IMR-90 (cell line): ENCODE data around the gene RANGRF. TPM values are rescaled to one million over a fixed set of nuclear protein-coding genes. Genes with fewer than 3 reads are reported as not detected.
A peak's percentile ranks its signal among the peaks of the same experiment; 100 is the strongest.

ENCODE experiments used
- ATAC-seq: fragments of 200-7000 bp; cut with Tn5 transposase; 2 replicates; pipeline ENCODE4 v1.9.1; 2020; ENCODE audit warnings: low read depth, mild to moderate bottlenecking, moderate library complexity
- BruUV-seq: library from RNA; stranded (reverse); fragments of 400-500 nt; replicated peaks from 2 replicates; lab custom pipeline; 2021; lab: Mats Ljungman, UMichigan
- CTCF ChIA-PET: fragments of 300-600 bp; formaldehyde crosslinking; extraction: SDS; loops from one replicate; lab custom pipeline; 2021; ENCODE audit warnings: antibody characterized with exemption; lab: Yijun Ruan, JAX
- POLR2A ChIA-PET: fragments of 300-600 bp; sonication (Branson Sonifier 250); formaldehyde crosslinking; loops from one replicate; lab custom pipeline; 2022; ENCODE audit warnings: antibody characterized with exemption; ENCODE audit not compliant: unreplicated experiment; lab: Charles Lee
- DNase-seq: peaks from one replicate; pipeline ENCODE4 v3.0.0; 2013
- H2AFZ ChIP-seq: replicated peaks from 2 replicates; pipeline ENCODE3; 2013; ENCODE audit warnings: low read length, mild to moderate bottlenecking; ENCODE audit not compliant: poor library complexity
- H2AK5ac ChIP-seq: 2 replicates; pipeline ENCODE4 v1.6.1; 2013; ENCODE audit warnings: low read depth, low read length, inconsistent platforms
- H2AK9ac ChIP-seq: replicated peaks from 2 replicates; pipeline ENCODE3; 2013; ENCODE audit warnings: mild to moderate bottlenecking, low read depth, low read length, moderate library complexity; ENCODE audit not compliant: poor library complexity
- H2BK120ac ChIP-seq: 2 replicates; pipeline ENCODE4 v1.6.1; 2013; ENCODE audit warnings: low read depth, low read length, inconsistent platforms
- H2BK15ac ChIP-seq: 3 replicates; pipeline ENCODE4 v1.6.1; 2013; ENCODE audit warnings: low read depth, low read length, inconsistent platforms
- H2BK20ac ChIP-seq: 2 replicates; pipeline ENCODE4 v1.6.1; 2013; ENCODE audit warnings: low read depth, mild to moderate bottlenecking, inconsistent platforms, low read length, moderate library complexity
- H2BK5ac ChIP-seq: 2 replicates; pipeline ENCODE4 v1.6.1; 2013; ENCODE audit warnings: mild to moderate bottlenecking, low read depth, low read length, inconsistent platforms; ENCODE audit not compliant: poor library complexity, severe bottlenecking
- H3K14ac ChIP-seq: replicated peaks from 2 replicates; pipeline ENCODE4 v1.6.1; 2013; ENCODE audit warnings: low read depth, low read length, inconsistent platforms
- H3K18ac ChIP-seq: 2 replicates; pipeline ENCODE4 v1.6.1; 2013; ENCODE audit warnings: low read depth, low read length, control low read depth
- H3K23ac ChIP-seq: 2 replicates; pipeline ENCODE4 v1.6.1; 2013; ENCODE audit warnings: low read depth, low read length, inconsistent platforms
- H3K27ac ChIP-seq: 2 replicates; pipeline ENCODE4 v1.5.1; 2013; ENCODE audit warnings: mild to moderate bottlenecking, control low read depth, low read length; ENCODE audit not compliant: insufficient read depth
- H3K27me3 ChIP-seq: 2 replicates; pipeline ENCODE4 v1.6.1; 2013; ENCODE audit warnings: low read length; ENCODE audit not compliant: control insufficient read depth, insufficient read depth
- H3K36me3 ChIP-seq: 2 replicates; pipeline ENCODE4 v1.6.1; 2013; ENCODE audit warnings: low read length, mixed read lengths; ENCODE audit not compliant: control insufficient read depth, insufficient read depth
- H3K4ac ChIP-seq: 2 replicates; pipeline ENCODE4 v1.6.1; 2013; ENCODE audit warnings: low read depth, low read length, inconsistent platforms
- H3K4me1 ChIP-seq: 2 replicates; pipeline ENCODE4 v1.6.1; 2013; ENCODE audit warnings: low read length, mixed read lengths; ENCODE audit not compliant: control insufficient read depth, insufficient read depth
- H3K4me2 ChIP-seq: 2 replicates; pipeline ENCODE4 v1.6.1; 2013; ENCODE audit warnings: low read depth, mild to moderate bottlenecking, control low read depth, low read length, moderate library complexity
- H3K4me3 ChIP-seq: 2 replicates; pipeline ENCODE4 v1.5.1; 2013; ENCODE audit warnings: low read depth, mild to moderate bottlenecking, control low read depth, low read length, moderate library complexity; ENCODE audit not compliant: insufficient read depth
- H3K56ac ChIP-seq: 2 replicates; pipeline ENCODE4 v1.6.1; 2013; ENCODE audit warnings: low read length, inconsistent platforms; ENCODE audit not compliant: insufficient read depth; ENCODE audit errors: extremely low read depth
- H3K79me1 ChIP-seq, 2 experiments: 2 replicates each; pipeline ENCODE4 v1.6.1; 2013; ENCODE audit warnings: low read length in 2 of 2, inconsistent platforms in 1 of 2, low read depth in 1 of 2
- H3K9ac ChIP-seq: 2 replicates; pipeline ENCODE4 v1.6.1; 2013; ENCODE audit warnings: low read depth, low read length, control low read depth
- H3K9me1 ChIP-seq: 2 replicates; pipeline ENCODE4 v1.6.1; 2013; ENCODE audit warnings: low read length, inconsistent platforms; ENCODE audit not compliant: insufficient read depth
- H3K9me3 ChIP-seq: 2 replicates; pipeline ENCODE4 v1.6.1; 2013; ENCODE audit warnings: low read length; ENCODE audit not compliant: control insufficient read depth, insufficient read depth
- H4K20me1 ChIP-seq: 2 replicates; pipeline ENCODE4 v1.6.1; 2013; ENCODE audit warnings: low read length, inconsistent platforms; ENCODE audit not compliant: insufficient read depth
- H4K5ac ChIP-seq: 2 replicates; pipeline ENCODE4 v1.6.1; 2013; ENCODE audit warnings: mild to moderate bottlenecking, low read depth, low read length, control low read depth
- H4K8ac ChIP-seq, 2 experiments: 2 replicates each; pipeline ENCODE4 v1.6.1; 2013; ENCODE audit warnings: low read depth in 2 of 2, low read length in 2 of 2, control low read depth in 1 of 2, inconsistent platforms in 1 of 2
- H4K91ac ChIP-seq: 2 replicates; pipeline ENCODE4 v1.6.1; 2013; ENCODE audit warnings: low read depth, low read length, inconsistent platforms; ENCODE audit not compliant: insufficient read depth
- CTCF ChIP-seq: conservative IDR thresholded peaks from 2 replicates; pipeline ENCODE4 v1.5.1; 2012; ENCODE audit warnings: mild to moderate bottlenecking, low read depth, low read length, improper control_type of control experiment
- FOS ChIP-seq: fragments of 150-350 bp; IDR thresholded peaks from 2 replicates; pipeline ENCODE4 v1.6.1; 2016; ENCODE audit warnings: low read depth, low read length
- MAFK ChIP-seq: IDR thresholded peaks from 2 replicates; pipeline ENCODE4 v1.6.1; 2012; ENCODE audit warnings: low read depth, low read length, improper control_type of control experiment
- MAZ ChIP-seq: IDR thresholded peaks from 2 replicates; pipeline ENCODE4 v1.6.1; 2012; ENCODE audit warnings: low read depth, mild to moderate bottlenecking, low read length, improper control_type of control experiment, moderate library complexity, borderline replicate concordance
- NFE2L2 ChIP-seq: fragments of 150-350 bp; IDR thresholded peaks from 2 replicates; pipeline ENCODE4 v1.6.1; 2016; ENCODE audit warnings: low read depth, mild to moderate bottlenecking, low read length
- POLR2A ChIP-seq: IDR thresholded peaks from 2 replicates; pipeline ENCODE4 v1.6.1; 2012; ENCODE audit warnings: mild to moderate bottlenecking, low read depth, low read length
- RAD21 ChIP-seq: IDR thresholded peaks from 2 replicates; pipeline ENCODE4 v1.6.1; 2012; ENCODE audit warnings: low read length, improper control_type of control experiment
- RCOR1 ChIP-seq: IDR thresholded peaks from 2 replicates; pipeline ENCODE4 v1.6.1; 2012; ENCODE audit warnings: mild to moderate bottlenecking, low read length, improper control_type of control experiment; ENCODE audit not compliant: insufficient replicate concordance
- WGBS, 2 experiments: methylation state at CpG; one replicate each; pipeline versions ENCODE4 v1.1.5 to v1.1.7; 2013; ENCODE audit warnings: missing lambda C conversion rate in 2 of 2; ENCODE audit not compliant: insufficient read length in 1 of 2; ENCODE audit errors: extremely low coverage in 2 of 2; 5-methylcytosine and 5-hydroxymethylcytosine counted together
- dilution Hi-C: fragments of 300-500 bp; cut with HindIII; formaldehyde crosslinking; loops from one replicate; pipeline ENCODE4 v1.14.3; 2018; ENCODE audit warnings: low sequenced_read_pairs; ENCODE audit not compliant: unreplicated experiment
- in situ Hi-C: fragments of 300-500 bp; cut with MboI; formaldehyde crosslinking; loops from 3 replicates; pipeline ENCODE4 v1.14.3; 2019; ENCODE audit warnings: low sequenced_read_pairs, inconsistent platforms, mixed read lengths
- intact Hi-C: fragments of 100-400 bp; cut with micrococcal nuclease; formaldehyde crosslinking; loops from 2 replicates; pipeline ENCODE4 v1.10.0; 2022
- polyA plus RNA-seq, 3 experiments: library from polyadenylated mRNA; depleted of rRNA; stranded (reverse); fragments of >200 nt; gene quantifications; 2 replicates each; pipeline ENCODE4 v1.2.3, GENCODE V29; 2012; ENCODE audit warnings: low replicate concordance in 1 of 3
- total RNA-seq: library from RNA; depleted of rRNA; stranded (reverse); fragments of >200 nt; gene quantifications from 2 replicates; pipeline ENCODE4 v1.2.3, GENCODE V29; 2012
- TF ChIP-seq, protein P1 (sequence below): fragments of 150-350 bp; IDR thresholded peaks from 2 replicates; pipeline ENCODE4 v1.6.1; 2016; ENCODE audit warnings: low read depth, mild to moderate bottlenecking, low read length, moderate library complexity, borderline replicate concordance

Gene RANGRF
- total and polyA plus RNA-seq, 2 of the 4 experiments (the other 2 are of a cell fraction): 19.5 to 36.6 TPM

- TF ChIP-seq CTCF: no peak
These were observed 26.6 kb downstream of the RANGRF start (continued) for GRCh38 chr17:8314797-8315763.

GRCh38 chr17:8315764-8316217 is 27.3 kb downstream of the RANGRF start:
- intact Hi-C loops: no loop called here
- dilution Hi-C loops: no loop called here
- Histone ChIP-seq H3K23ac (no peak overlapping the region), H3K14ac (no peak overlapping the region), H4K20me1 (no peaks in the 10 kb centered on the region), H3K4me3 (no peak overlapping the region), H2AK9ac (no peak overlapping the region), H4K5ac (no peak overlapping the region), H2AFZ (peak overlapping the region; percentile 71), H2BK15ac (no peak overlapping the region), H3K4me2 (peak overlapping the region; percentile 49; the same call in 1 of the 2 replicates), H2BK120ac (no peak overlapping the region), H3K4me1 (no peaks in the 10 kb centered on the region; the same call in 1 of the 2 replicates), H3K36me3 (no peaks in the 10 kb centered on the region), H3K4ac (no peak overlapping the region), H3K56ac (no peak overlapping the region), H3K79me1 (no peaks in the 10 kb centered on the region), H3K9ac (no peak overlapping the region), H3K9me1 (no peaks in the 10 kb centered on the region), H2BK20ac (no peak overlapping the region), H4K8ac (no peak overlapping the region), H4K91ac (no peak overlapping the region), H2AK5ac (no peak overlapping the region), H3K18ac (no peak overlapping the region), H3K27ac (no peak overlapping the region), H3K27me3 (peaks cover 83% of the 10 kb centered on the region), H2BK5ac (no peak overlapping the region), H3K9me3 (0 out of 2 replicates have a peak, but pooled peaks cover 2% of the 10 kb centered on the region)
- ChIA-PET CTCF (no interaction called here), POLR2A (no interaction called here)
- in situ Hi-C loops: loop anchor here (25.0 kb wide), 1 partner anchor 228 kb away; the partner anchor contains the start of gene ALOX12B
- BruUV-seq: no TSS peak
- peak; percentile 60 for ATAC-seq
- no peak for DNase-seq
- 9% methylated on average over 16 of the region's 26 CpGs; no CpG with 5 or more reads in 1 of the 2 experiments for WGBS, 2 experiments
- TF ChIP-seq RCOR1 (no peak), FOS (no peak), MAZ (no peak), MAFK (no peak), RAD21 (no peak), CTCF (no peak), POLR2A (no peak), NFE2L2 (no peak)
- TF ChIP-seq, protein P1, sequence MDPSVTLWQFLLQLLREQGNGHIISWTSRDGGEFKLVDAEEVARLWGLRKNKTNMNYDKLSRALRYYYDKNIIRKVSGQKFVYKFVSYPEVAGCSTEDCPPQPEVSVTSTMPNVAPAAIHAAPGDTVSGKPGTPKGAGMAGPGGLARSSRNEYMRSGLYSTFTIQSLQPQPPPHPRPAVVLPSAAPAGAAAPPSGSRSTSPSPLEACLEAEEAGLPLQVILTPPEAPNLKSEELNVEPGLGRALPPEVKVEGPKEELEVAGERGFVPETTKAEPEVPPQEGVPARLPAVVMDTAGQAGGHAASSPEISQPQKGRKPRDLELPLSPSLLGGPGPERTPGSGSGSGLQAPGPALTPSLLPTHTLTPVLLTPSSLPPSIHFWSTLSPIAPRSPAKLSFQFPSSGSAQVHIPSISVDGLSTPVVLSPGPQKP: no peak
